Subcutaneous adipose tissue (tissue), 4 donors: Measurements from ENCODE around the gene XYLB. TPM values are rescaled to one million over a fixed set of nuclear protein-coding genes. Genes with fewer than 3 reads are reported as not detected.

Experiments
- total RNA-seq, 4 donors: library from RNA; depleted of rRNA; stranded (reverse); fragments of >200 nt; gene quantifications; one replicate each; pipeline ENCODE4 v1.1.0, GENCODE V29; 2016
- TF ChIP-seq, protein P1 (sequence below): fragments of 450-650 bp; IDR thresholded peaks from one replicate; pipeline ENCODE4 v1.5.1; 2016; ENCODE audit warnings: low read depth, mild to moderate bottlenecking, control low read depth, antibody characterized with exemption, moderate library complexity

Gene XYLB
- total RNA-seq = 1 to 10 TPM; 3.0 to 3.7 (median 3.3) TPM

DNA sequence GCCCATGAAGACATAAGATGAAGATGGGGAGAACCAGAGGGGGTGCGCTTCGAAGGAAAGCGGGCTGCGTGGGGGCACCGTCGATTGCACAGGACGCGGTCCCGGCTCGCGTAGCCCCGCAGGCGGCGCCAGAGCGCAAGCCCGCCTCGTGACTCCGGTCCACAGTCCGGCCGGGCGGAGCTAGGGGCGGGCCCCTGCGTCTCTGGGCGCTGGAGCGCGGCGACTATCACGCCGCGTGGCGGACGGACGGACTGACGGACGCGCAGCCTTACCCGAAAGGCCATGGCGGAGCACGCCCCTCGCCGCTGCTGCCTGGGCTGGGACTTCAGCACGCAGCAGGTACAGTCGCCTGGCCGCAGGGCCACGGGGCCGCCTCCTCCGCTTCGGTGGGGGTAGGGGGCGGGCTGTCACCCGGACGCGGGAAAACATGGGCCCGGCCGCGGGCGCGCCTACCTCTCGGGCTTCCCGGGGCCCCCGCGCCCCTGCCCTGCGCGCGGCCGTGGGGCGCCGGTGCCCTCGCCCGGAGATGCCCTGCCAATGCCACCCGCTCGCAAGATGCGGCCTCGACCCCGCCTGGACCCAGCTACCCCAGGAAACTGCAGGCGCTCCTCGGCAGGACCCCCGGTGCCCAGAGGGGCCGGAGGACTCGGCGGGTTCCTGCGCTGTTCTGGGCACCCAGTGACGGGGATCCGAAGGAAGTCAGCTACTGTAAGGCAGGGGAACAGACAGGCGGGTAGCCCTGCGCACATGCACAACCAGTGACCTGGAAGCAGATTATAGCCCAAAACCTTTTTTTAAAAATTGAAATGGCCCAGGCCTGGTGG, at the start of gene XYLB:
Gene XYLB, plus strand, starts transcription at position 199 of the 824 bp plus-strand sequence. Its CDS starts 84 bp downstream, at position 283.
- TF ChIP-seq, protein P1, sequence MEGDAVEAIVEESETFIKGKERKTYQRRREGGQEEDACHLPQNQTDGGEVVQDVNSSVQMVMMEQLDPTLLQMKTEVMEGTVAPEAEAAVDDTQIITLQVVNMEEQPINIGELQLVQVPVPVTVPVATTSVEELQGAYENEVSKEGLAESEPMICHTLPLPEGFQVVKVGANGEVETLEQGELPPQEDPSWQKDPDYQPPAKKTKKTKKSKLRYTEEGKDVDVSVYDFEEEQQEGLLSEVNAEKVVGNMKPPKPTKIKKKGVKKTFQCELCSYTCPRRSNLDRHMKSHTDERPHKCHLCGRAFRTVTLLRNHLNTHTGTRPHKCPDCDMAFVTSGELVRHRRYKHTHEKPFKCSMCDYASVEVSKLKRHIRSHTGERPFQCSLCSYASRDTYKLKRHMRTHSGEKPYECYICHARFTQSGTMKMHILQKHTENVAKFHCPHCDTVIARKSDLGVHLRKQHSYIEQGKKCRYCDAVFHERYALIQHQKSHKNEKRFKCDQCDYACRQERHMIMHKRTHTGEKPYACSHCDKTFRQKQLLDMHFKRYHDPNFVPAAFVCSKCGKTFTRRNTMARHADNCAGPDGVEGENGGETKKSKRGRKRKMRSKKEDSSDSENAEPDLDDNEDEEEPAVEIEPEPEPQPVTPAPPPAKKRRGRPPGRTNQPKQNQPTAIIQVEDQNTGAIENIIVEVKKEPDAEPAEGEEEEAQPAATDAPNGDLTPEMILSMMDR = no peak

- TF ChIP-seq, protein P1 = no peak
Observed at GRCh38 chr3:38297537-38297936, 49.0 kb upstream of the XYLB start.

- TF ChIP-seq, protein P1 = no peak
Observed at GRCh38 chr3:38297947-38298711, 48.5 kb upstream of the XYLB start.

- TF ChIP-seq, protein P1 = no peak
Observed at GRCh38 chr3:38306941-38307340, 39.6 kb upstream of the XYLB start.

DNA sequence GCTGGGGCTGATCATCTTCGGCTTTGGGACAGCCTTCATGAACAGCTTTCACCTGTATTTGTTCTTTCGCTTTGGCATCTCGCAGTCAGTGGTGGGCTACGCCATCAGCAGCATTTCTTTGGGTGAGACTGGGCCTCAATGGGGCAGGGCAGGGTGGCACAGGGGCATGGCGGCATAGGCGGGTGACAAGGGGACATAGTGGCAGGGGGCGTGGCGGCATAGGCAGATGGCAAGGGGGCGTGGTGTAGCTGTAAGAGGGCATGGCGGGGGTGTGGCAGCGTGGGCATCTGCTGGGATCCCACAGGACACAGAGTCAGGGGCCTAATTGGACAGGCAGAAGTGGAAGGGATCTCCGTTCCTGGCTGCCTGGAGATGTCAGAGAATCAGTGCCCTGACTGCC, 39.0 kb upstream of the XYLB start:
- TF ChIP-seq, protein P1 = no peak

DNA sequence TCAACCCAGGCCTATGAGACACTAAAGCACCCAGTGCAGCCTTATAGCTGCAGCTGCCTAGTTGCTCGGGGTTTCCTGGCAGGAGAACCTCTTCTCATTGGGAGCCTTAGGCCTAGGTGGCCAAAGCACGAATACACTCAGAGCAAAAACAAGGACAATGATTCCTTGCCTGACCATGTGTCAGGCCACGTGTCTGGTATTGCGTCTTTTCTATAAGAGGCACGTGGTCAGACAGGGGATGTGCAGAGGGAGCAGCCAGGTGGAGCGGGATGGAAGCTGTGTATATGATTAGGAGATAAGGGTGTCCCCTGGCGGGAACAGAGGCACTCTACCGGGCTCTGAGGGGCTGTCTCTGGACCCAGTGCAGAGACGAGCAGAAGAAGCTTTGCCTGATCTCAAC, 38.1 kb upstream of the XYLB start:
- TF ChIP-seq, protein P1 = no peak

GRCh38 chr3:38311476-38311875, 35.1 kb upstream of the XYLB start:
- TF ChIP-seq, protein P1 = no peak
